Stimulated activated CD8-positive, alpha-beta memory T cell treated with anti-CD3 and anti-CD28 coated beads, Interleukin-15, amount 100 ng/mL, for 4 hours (primary cell): ENCODE results near the gene CLASP1.
"Not testable (repeated sequence)": the region's sequence is repeated elsewhere in the genome, so short reads cannot be mapped to it uniquely, and the experiment has no call there.

ENCODE experiments used
- DNase-seq, 2 donors: peaks; one replicate each; pipeline ENCODE4 v3.0.0-alpha.2; 2020; ENCODE audit warnings: low read depth in 2 of 2

Gene CLASP1

DNA sequence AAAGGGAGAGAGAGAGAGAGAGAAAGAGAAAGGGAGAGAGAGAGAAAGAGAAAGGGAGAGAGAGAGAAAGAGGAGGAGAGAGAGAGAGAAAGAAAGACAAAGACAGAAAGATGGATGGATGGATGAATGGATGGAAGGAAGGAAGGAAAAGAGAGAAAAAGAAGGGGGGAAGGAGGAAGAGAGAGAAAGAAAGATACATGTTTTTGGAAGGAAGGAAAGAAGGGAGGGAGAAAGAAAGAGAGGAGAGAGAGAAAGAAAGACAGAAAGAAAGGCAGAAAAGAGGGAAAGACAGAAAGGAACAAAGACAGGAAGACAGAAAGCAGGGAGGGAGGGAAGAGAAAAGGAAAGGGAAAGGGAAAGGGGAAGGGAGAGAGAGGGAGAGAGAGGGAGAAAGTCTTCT, 67.0 kb downstream of the CLASP1 start:
- DNase-seq: no peak

- no peak for DNase-seq
Measured at GRCh38 chr2:121579309-121579708, 70.0 kb downstream of the CLASP1 start.

DNA sequence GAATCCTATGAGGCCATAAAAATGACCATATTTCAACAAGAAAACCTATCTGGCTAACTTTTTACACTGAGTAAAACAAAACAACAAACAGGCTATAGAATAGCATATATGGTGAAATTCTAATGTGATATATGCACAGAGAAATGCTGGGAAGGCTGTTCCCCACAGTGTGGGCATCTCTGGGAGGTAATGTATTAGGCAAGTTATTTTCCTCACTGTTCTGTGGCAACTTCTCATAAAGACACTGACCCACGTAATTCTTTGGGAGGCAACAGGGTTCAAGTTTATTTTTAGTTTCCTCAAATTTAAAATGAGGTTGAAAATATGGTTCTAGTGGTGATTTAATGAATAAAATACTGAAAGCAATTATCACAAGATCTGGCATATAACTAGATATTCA, 71.9 kb downstream of the CLASP1 start:
- no peak for DNase-seq

DNA sequence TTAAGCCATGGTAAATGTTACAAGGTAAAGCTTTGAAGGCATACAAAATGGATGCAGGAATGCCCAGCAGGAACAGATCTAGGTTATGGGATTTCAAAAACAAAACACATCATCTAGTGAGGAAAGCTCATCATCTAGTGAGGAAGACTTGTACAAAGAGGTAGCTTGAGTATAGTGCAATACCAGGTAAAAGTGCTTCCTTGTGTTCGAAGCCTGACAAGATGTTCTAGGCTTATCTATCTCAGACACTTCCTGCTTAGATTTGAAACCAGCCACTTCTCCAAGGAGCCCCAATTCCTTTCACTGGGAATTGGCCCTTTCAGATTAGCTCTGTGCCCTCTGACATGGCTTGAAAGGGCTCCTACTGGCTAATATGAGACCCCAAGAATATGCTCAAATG, 73.0 kb downstream of the CLASP1 start:
- no peak for DNase-seq

DNA sequence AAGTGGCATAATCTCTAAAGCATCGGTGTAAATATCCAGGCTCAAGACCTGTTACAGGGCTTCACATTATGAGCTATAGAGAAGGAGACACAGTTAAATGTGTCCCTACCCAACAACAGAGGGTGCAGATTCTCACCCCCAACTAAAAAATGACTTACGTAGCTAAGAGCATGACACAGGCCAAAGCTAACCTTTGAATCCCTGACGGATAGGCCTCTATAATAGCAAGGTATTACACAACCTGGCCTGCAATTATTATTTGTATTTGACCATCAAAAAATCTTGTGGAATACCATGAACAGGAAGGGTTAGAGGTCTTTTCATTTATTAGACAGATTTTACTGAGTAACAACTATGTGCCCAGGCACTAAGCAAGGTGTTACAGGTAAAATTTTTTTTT, 73.5 kb downstream of the CLASP1 start:
- DNase-seq: no peak

GRCh38 chr2:121570667-121571055, 78.6 kb downstream of the CLASP1 start:
- no peak for DNase-seq

DNA sequence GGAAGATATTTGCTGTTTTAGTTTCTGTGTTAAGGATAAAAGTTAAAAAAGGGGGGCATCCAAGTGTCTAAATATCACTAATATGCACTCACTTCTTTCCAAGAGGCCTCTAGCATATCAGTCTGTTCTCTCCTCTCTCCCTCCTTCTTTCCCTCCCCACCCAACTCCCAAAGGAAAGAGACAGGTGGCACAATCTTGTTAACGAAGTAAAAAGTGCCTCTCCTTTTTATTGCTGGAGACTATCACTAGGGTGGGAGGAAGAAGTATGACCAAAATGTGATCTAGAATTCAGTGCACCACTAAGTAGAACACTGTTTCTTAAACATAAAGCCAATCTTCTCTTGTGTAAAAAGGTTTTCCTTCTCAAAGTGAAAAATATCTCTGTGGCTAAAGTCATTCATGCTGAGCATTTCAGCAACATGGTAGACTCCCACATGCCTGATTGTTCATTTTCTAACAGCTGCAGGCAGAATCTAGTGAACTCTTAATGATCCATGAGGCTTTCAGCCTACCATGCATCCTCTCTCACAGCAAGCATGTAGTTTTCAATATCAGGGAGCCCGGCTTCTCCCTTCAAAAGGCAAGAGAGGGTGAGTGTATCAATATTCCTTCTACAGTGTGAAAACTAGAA, 79.1 kb downstream of the CLASP1 start:
- no peak for DNase-seq

GRCh38 chr2:121567957-121568409, 81.3 kb downstream of the CLASP1 start:
- DNase-seq: no peak

DNA sequence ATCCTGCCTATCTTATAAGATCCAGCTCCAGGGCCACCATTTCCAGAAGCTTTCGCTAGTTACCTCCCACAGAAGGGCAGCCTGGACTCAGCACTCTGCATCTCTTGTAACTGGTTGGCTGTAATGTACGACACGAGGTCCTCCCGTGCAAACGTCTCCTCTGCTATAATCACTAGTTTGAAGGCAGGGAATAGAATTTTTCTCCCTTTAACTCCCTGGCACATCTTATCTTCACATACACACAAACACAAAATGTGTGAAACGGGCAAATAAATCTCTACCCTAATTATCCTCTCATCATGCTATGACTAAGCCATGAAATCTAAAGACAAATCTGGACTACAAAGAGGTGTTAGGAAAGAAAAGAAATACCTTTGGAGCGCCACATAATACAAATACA, 81.8 kb downstream of the CLASP1 start:
- no peak for DNase-seq

GRCh38 chr2:121565389-121566250, 83.6 kb downstream of the CLASP1 start:
- DNase-seq: no peak

GRCh38 chr2:121564905-121565304, 84.4 kb downstream of the CLASP1 start:
- no peak for DNase-seq

DNA sequence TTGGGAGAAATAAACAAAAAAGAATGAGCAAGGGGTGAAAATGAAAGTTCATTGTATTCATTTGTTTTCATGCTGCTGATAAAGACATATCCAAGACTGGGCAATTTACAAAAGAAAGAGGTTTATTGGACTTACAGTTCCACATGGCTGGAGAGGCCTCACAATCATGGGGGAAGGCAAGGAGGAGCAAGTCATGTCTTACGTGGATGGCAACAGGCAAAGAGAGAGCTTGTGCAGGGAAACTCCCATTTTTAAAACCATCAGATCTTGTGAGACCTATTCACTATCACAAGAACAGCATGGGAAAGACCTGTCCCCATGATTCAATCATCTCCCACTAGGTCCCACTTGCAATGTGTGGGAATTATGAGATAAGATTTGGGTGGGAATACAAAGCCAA, 85.5 kb downstream of the CLASP1 start:
- DNase-seq: not testable (repeated sequence)

DNA sequence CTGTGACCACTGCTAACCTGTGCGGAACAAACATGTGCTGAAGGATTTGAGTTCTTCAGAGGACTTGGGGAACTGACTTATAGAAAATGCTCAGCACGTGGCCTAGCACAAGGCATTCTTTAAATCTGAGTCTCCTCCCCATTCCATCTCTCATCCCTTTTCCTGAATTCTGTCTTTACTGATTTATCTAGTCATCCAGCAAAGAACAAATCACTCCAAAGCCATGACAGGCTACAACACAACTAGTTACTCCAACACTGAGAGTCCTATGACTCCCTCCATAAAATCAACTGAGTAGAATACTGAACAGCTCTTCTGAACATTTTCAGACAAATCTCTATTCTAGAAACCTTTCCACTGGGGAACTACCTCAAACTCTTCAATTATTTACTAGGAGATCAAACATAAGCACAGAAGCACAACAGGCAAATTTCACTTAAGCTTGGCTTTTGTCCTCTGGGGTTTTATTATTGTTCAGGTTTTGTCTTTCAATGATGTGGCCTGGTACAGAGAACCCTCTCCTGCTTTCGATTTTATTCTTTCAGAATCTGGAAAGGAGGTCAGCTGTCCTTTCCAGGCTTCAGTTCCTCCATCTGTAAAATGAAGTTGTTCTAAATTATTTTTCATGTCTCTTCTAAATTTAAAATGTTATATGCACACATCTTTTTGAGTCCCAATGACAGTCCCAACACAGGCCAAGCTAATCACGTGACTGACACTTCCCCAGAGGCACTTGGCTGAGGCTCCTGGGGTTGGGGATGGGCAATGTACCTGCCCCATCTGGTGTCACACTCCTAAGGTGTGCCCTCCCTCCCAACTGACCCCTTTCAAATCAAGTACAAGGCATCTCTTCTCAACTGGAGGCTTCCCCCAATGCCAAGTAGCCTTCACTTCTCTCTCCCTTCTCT, 86.7 kb downstream of the CLASP1 start:
- no peak for DNase-seq

DNA sequence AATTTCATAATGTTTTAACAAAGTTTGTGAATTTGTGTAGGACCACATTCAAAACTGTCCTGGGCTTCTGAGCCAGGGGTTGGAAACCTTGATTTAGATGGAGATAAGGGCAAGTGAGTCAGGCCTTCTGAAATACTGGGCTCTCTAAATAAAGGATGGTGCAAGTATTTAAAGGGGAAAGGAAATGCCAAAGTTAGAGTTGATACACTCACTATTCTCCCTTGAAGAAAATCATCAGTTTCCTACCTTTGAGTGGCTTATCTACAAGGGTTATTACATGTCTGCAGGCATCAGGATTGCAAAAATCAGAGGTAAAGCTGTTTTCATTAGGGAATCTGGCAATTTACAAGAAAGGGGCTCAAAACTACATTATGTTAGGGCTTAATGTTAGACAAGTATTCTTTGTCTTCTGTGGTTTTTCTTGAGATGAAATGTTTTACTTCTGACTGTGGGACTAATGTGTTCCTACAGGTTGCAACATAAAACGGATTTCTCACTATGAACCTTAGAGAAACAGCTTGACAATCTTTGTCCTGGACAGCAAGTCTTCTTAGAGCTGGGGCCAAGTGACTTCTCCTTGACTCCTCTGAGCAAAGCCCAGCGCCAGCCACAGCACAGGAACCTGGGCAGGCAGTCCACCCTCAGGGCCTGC, 87.5 kb downstream of the CLASP1 start:
- DNase-seq: no peak

- no peak for DNase-seq
Measured at GRCh38 chr2:121558329-121558728, 90.9 kb downstream of the CLASP1 start.

GRCh38 chr2:121555008-121555407, 94.3 kb downstream of the CLASP1 start:
- no peak for DNase-seq

GRCh38 chr2:121552477-121553180, 96.6 kb downstream of the CLASP1 start:
- DNase-seq: not testable (repeated sequence)

GRCh38 chr2:121550669-121551068, 98.6 kb downstream of the CLASP1 start:
- no peak for DNase-seq

GRCh38 chr2:121547646-121548045, 101.6 kb downstream of the CLASP1 start:
- DNase-seq: no peak

- DNase-seq: no peak
Measured at GRCh38 chr2:121545913-121546312, 103.3 kb downstream of the CLASP1 start.

DNA sequence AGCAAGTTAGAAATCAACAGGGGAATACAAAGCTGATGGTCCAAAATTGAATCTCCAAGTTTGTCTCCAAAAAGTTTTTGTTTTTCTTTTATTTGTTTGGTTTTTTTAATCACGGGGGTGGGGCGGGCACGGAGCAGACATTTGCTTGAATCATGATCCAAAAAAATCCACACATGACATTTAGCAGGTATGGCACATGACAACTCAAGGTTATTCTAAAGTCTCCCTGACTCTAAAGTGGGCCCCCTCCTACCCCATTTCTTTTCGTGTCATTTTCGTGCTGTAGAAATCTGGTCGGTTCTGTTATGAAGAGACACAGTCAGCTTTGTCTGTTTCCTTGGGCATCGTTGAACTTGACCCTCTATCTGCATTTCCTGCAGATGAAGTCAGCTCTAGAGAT, 104.0 kb downstream of the CLASP1 start:
- no peak for DNase-seq
